GM18508 (cell line): ENCODE data around the gene PDIA6.

Source experiments
- ATAC-seq: cut with Tn5 transposase; IDR thresholded peaks from one replicate; pipeline ENCODE4 v1.9.1; 2021; ENCODE audit warnings: moderate number of reproducible peaks; ENCODE audit not compliant: insufficient read depth, unreplicated experiment

The PDIA6 gene

GRCh38 chr2:10812362-10813162 is at the start of gene PDIA6:
Gene PDIA6 (minus strand): TSS chr2:10812785. CDS start chr2:10812696, 89 bp downstream.
- ATAC-seq: peak; percentile 64

- ATAC-seq: no peak
Observed at GRCh38 chr2:10862330-10862729, 49.7 kb upstream of the PDIA6 start.

GRCh38 chr2:10861765-10862164 is 49.2 kb upstream of the PDIA6 start:
- ATAC-seq: no peak

GRCh38 chr2:10860814-10861325 is 48.3 kb upstream of the PDIA6 start:
- no peak for ATAC-seq

- no peak for ATAC-seq
Observed at GRCh38 chr2:10860081-10860813, 47.7 kb upstream of the PDIA6 start.

- ATAC-seq: no peak
Observed at GRCh38 chr2:10859278-10859677, 46.7 kb upstream of the PDIA6 start.

GRCh38 chr2:10848541-10848940 is 36.0 kb upstream of the PDIA6 start:
- ATAC-seq: no peak

GRCh38 chr2:10847008-10847407 is 34.4 kb upstream of the PDIA6 start:
- no peak for ATAC-seq

- no peak for ATAC-seq
Observed at GRCh38 chr2:10846110-10846861, 33.7 kb upstream of the PDIA6 start.

GRCh38 chr2:10845640-10846039 is 33.1 kb upstream of the PDIA6 start:
- ATAC-seq: no peak

- ATAC-seq: no peak
Observed at GRCh38 chr2:10844097-10844496, 31.5 kb upstream of the PDIA6 start.

GRCh38 chr2:10842506-10842905 is 29.9 kb upstream of the PDIA6 start:
- no peak for ATAC-seq

GRCh38 chr2:10841547-10842219 is 29.1 kb upstream of the PDIA6 start:
- no peak for ATAC-seq

- no peak for ATAC-seq
Observed at GRCh38 chr2:10839813-10840212, 27.2 kb upstream of the PDIA6 start.

- ATAC-seq: no peak
Observed at GRCh38 chr2:10838734-10839133, 26.1 kb upstream of the PDIA6 start.

- ATAC-seq: no peak
Observed at GRCh38 chr2:10837298-10838266, 25.0 kb upstream of the PDIA6 start.

- no peak for ATAC-seq
Observed at GRCh38 chr2:10835052-10835970, 22.7 kb upstream of the PDIA6 start.

- ATAC-seq: no peak
Observed at GRCh38 chr2:10834068-10834655, 21.6 kb upstream of the PDIA6 start.
